HS-5 (cell line): ENCODE data around the gene OAS2.
A peak's percentile ranks its signal among the peaks of the same experiment; 100 is the strongest.

Experiments
- DNase-seq: peaks from one replicate; pipeline ENCODE4 v3.0.0-alpha.2; 2012; ENCODE audit warnings: low read depth

Gene OAS2

GRCh38 chr12:113019025-113019424 is 40.7 kb downstream of the OAS2 start:
- DNase-seq: peak; percentile 36

DNA sequence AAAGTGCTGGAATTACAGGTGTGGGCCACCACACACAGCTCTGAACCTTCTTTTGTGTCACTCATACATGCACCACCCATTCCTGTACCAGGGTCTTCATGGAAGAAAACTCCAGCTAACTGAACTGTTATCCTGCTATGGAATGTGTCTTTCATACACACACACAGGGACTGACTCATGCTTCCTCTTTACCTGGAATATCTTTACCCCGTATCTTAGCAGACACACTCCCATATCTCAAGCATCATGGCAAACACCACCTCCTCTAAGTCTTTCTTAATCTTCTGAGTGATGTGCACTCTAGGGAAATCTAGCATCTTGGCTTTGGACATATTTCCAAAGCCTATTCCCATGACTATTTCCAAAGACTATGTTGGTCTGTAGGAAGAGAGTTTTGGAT is 43.2 kb downstream of the OAS2 start:
- DNase-seq: no peak

GRCh38 chr12:113022563-113023297 is 44.4 kb downstream of the OAS2 start:
- DNase-seq: no peak

GRCh38 chr12:113027726-113028125 is 49.4 kb downstream of the OAS2 start:
- DNase-seq: no peak

DNA sequence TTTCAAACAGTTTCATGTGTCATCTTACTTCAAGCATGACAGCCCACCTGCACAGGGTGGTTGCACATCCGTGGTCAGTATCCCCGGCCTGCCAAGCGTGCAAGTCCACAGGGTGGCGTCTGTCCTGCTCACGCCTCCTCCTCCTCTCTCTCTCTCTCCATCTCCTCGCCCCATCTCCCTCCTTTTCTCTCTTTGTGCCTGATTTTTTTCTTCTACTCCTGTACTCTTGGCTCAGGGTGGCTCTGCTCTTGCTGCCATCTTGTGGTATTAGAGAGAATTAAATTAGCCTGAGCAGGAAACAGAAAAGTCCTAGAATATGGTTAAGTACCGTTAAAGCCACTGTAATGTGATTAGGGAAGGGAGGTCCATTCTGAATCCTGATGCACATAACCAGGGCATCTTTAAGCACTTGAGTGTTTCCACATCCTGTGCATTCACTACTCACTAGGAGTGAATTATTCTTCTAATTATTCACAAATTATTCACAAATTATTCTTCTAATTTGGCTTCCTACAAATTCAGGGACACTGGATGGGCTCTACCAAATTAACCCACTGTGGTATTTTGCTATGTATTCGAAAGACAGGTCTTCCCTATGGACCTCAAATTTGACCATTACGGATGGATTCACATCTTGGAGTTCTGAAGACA is 52.7 kb downstream of the OAS2 start:
- peak; percentile 35 for DNase-seq

DNA sequence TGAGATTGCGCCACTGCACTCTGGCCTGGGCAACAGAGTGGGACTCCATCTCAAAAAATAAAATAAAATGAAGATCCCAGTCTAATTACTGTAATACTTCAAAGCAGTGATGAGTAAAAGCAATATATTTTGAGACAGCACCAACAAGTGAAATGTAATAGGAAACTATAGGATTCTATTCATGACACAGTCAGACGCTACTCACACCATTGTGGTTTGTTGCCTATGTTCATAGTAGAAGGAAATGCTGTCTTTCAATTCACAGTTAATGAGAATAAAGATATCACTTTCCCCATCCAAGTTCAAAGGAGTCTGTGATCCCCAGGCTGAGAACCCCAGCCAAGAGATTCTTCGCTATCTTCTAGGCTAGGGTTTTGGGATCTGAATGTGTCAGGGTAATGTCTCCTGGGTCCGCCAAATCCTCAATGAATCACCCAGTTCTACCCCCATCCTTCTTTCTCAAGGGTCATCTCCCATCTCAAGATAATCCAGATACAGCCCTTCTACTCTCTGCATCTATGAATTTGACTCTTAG is 61.7 kb downstream of the OAS2 start:
- no peak for DNase-seq

GRCh38 chr12:113040722-113041171 is 62.4 kb downstream of the OAS2 start:
- DNase-seq: peak; percentile 93

DNA sequence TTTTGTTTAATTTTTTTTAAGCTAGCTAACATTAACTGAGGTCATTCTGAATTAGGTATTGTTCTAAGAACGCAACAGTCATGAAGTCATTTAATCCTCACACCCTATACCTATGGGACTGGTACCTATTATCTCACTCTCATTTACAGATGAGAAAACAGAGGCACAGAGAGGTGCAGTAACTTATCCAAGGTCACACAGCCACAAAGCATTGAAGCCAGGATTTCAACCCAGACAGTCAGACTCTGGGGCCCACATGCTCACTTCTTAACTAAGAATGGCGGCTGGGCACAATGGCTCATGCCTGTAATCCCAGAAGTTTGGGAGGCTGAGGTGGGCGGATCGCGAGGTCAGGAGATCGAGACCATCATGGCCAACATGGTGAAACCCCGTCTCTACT is 63.2 kb downstream of the OAS2 start:
- DNase-seq: no peak

- no peak for DNase-seq
These were observed 64.9 kb downstream of the OAS2 start for GRCh38 chr12:113043240-113043639.

- DNase-seq: no peak
These were observed 66.2 kb downstream of the OAS2 start for GRCh38 chr12:113044516-113044915.

DNA sequence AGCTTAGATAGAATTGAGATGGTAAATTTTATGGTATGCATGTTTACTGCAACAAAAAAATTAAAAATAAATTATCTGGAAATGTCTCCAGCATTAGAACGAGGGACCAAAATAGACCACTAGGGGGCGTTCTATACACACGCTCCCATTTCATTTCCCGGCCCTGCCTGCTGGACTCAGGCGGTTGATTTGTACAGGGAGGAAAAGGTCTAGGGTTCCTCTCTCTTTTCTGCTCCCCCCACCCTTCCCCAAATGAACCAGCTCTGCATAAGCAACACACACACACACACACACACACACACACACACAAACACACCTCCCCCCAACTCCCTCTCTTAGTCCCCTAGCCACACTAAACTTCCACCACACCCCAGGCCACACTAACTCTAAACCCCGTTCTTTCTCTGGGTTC is 70.4 kb downstream of the OAS2 start:
- DNase-seq: peak; percentile 32

DNA sequence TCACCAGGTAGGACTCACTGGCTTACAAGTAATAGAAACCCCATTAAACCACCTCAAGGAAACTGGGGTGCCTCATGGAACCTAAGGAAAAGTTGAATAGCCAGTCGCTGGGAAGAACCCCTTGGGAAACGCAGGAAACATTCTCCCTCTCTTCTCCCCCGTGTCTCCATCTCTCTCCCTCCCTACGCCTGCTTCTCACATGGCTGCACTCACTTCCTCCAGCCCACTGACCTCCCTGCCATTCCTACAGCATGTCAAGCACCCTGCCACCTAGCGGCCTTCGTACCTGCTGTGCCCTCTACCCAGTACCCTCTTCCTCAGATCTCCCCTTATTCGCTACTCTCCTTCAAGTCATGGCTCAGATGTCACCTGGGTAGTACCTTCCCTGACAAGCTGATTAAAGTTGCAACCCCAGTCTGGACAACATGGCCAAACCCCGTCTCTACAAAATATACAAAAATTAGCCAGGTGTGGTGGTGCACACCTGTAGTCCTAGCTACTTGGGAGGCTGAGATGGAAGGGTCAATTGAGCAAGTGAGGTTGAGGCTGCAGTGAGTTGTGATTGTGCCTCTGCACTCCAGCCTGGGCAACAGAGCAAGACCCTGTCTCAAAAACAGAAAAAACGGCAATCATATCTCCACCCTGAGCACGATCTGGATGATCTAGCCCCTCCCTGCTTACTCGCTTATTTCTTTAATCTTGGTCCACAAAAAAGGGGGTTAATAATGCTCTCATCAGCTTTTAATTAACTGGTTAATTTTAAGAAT is 71.8 kb downstream of the OAS2 start:
- DNase-seq: no peak

GRCh38 chr12:113050795-113051194 is 72.5 kb downstream of the OAS2 start:
- DNase-seq: no peak

- no peak for DNase-seq
These were observed 73.4 kb downstream of the OAS2 start for GRCh38 chr12:113051759-113052158.

GRCh38 chr12:113052326-113052725 is 74.0 kb downstream of the OAS2 start:
- no peak for DNase-seq

GRCh38 chr12:113054948-113055486 is 76.7 kb downstream of the OAS2 start:
- DNase-seq: no peak

DNA sequence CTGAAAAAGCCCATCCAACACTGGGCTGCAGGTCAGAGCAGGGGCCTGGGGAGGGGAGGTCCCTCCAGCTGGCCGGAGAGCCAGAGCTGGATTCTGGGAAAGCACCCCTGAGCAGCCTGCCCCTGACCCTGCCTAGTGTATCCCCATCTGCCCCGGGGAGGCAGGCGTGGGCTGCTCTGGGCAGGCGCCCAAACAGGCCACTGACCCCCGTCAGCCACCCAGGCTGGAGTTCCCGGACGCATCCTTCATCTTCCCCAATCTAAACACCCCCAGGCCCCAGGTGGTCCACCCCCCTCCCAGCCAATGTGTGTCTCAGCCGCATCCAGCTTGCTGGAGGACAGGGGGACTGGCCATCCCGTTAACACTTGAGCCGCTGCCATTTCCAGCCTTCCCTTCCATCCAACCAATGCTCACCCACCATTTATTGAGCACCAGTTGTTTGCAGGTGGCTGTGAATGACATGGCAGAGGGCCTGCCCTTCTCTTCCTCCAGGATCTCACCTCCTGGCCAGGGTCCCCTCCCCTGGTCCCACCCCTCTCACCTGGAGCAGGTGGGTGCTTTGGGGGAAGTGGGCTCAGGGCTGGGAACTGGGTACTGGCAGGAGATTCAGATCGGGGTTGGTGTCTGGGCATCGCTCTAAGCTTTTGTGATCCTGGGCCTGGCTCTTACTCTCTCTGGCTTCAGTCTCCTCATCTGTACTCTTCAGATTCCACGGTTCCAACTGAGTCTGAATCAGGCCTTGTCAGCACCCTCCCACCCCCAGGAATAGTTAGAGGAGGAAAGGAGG is 77.5 kb downstream of the OAS2 start:
- DNase-seq: no peak

- no peak for DNase-seq
These were observed 78.0 kb downstream of the OAS2 start for GRCh38 chr12:113056381-113056630.

DNA sequence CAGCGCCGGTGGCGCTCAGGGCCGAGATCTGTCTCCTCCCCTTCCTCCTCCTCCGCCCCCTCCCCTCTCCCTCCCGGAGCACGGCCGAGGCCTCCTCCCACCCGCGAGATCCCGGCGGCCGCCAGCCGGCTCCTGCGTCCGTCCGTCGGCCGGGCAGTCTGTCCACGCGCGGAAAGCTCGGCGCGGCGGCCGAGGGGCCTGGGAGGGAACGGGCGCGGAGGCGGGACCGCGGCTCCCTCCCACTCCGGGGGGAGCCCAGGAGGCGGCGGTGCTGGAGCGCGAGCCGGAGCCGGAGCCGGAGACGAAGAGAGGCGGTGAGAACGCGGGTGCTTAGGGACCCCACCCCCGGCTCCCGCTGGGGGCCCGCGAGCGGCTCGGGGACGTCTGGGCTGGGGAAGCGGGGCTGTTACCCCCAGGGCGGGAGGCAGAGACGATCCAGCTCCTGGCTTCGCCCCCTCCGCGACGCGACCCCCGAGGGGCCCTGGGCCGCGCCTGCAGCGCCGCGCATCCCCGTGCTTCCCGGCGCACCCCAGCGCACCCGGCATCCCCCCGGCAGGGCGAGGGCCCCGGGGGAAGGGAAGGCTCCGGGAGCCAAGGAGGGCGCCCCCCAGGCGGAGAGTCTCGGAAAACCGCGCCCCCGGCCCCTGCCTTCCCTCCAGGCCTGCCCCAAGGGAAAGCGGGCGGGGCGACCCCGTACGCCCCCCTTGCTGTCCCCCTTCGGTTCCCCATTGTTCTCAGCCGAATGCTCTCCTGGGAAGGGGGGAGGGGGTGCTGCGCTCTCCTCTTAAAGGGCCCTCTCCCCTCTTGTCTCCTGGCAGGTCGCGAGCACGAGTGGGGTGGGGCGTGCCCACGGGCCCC is 78.5 kb downstream of the OAS2 start, which contains the start of gene DTX1:
TSS of gene DTX1 (plus strand) at position 100 of the 858 bp plus-strand sequence. CDS start 1,463 bp downstream, outside the sequence.
- DNase-seq: no peak

DNA sequence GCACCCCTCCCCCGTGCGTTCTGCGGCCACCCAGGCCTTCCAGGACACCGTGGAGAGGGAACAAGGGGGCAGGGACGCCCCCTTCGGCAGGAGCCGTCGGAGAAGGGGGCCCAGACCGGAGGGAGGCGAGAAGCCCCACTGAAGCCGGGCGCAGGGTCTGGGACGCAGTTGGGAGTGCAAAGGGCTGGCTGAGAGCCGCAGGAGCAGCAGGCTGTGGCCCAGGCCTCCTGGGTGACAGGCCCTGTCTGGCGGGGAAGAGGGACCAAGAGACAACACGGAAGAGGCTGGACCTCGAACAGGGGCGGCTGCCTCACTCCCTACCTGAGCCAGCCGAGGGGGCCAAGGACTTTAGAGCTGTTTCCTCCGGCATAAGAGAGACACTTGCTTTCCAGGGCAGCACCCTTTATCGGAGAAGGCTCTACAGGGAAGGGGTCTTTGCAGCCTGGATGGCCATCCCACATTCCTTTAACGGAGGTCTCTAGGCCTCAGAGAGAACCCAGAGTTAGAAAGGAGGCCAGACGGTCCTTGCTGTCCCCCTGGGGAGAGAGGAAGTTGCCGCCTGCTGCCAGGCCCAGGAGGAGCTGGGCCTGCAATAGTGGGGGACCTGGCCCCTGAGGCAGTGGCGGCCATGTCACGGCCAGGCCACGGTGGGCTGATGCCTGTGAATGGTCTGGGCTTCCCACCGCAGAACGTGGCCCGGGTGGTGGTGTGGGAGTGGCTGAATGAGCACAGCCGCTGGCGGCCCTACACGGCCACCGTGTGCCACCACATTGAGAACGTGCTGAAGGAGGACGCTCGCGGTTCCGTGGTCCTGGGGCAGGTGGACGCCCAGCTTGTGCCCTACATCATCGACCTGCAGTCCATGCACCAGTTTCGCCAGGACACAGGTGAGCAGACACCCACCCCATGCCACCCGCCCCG is 79.5 kb downstream of the OAS2 start:
- no peak for DNase-seq
